Neural progenitor cell (in vitro differentiated cells): ENCODE results near the gene RNLS.

Experiments
- CTCF ChIP-seq: fragments of 200-600 bp; sonication (generic); IDR thresholded peaks from 2 replicates; pipeline ENCODE4 v1.5.1; 2017; ENCODE audit warnings: antibody characterized with exemption, mild to moderate bottlenecking
- EZH2 ChIP-seq: fragments of 200-600 bp; sonication (generic); IDR thresholded peaks from 2 replicates; pipeline ENCODE4 v1.6.1; 2017; ENCODE audit warnings: antibody characterized with exemption, mild to moderate bottlenecking, moderate library complexity
- EZH2phosphoT487 ChIP-seq: fragments of 200-600 bp; sonication (generic); IDR thresholded peaks from 2 replicates; pipeline ENCODE4 v1.6.1; 2017; ENCODE audit warnings: antibody characterized with exemption

DNA sequence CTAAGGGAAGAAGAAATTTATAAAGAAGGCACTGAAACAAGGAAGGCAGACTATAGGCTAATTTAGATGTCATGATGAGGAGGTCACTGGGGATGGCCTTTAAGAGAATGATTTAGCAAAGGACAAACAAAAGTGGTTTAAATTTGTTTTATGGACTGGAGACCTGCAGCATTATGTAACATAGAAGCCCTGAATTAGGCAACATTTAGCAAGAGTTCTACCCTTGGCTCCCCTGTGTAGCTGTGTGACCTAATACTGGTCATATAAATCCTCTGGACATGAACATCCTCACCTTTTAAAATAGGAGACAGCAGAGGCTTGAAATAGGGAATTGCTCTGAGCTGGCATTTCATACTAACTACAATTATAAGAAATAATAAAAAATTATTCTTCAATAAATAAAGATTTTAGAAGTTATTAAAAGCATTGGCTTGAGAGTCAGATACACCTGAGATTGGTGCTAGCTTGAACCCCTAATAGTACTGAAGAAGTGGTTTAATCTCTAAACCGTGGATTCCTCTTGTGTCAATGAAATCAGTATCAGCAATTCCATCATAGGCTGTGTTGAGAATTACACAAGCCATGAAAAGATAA lies 48.9 kb downstream of the RNLS start:
- TF ChIP-seq CTCF (no peak), EZH2phosphoT487 (no peak), EZH2 (no peak)
